GM21723 (cell line): Measurements from ENCODE around the gene DCP2.

Source experiments
- ATAC-seq: cut with Tn5 transposase; IDR thresholded peaks from one replicate; pipeline ENCODE4 v1.9.1; 2021; ENCODE audit warnings: mild to moderate bottlenecking, moderate library complexity; ENCODE audit not compliant: unreplicated experiment

DCP2 gene

DNA sequence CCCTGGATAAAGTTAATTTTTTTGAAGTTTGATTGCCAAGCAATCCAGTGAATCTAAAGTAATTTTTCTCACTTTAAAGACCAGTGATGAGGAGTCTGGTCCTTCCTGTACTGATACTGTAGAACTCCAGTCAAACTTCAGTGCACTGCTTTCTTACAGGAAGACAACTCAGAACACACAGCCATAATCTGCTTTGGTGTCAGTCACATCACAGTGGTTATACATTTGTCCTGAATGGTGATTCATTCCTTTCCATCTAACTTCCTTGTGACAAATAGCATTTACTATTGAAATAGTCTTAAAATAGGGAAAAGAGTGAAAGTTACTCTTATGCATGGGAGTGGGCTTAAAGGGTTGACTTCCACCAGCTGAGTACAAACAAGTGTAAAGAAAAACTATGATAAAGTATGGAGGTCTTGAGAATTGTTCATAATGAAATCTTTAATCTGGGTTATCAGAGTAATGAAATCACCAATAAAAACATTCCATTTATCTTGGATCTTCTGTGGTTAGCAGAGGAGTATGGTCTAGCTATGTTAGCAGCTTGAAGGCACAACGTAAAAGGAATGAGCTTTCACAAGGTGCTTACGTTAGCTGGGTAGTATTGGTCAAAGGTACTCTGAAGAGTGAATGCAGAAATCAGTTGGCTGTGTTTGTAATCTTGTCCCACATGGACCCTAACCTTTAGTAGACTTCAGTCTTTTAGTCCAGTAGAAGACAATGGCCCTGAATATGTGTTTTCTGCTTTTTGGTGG lies 41.5 kb downstream of the DCP2 start:
- ATAC-seq = no peak

DNA sequence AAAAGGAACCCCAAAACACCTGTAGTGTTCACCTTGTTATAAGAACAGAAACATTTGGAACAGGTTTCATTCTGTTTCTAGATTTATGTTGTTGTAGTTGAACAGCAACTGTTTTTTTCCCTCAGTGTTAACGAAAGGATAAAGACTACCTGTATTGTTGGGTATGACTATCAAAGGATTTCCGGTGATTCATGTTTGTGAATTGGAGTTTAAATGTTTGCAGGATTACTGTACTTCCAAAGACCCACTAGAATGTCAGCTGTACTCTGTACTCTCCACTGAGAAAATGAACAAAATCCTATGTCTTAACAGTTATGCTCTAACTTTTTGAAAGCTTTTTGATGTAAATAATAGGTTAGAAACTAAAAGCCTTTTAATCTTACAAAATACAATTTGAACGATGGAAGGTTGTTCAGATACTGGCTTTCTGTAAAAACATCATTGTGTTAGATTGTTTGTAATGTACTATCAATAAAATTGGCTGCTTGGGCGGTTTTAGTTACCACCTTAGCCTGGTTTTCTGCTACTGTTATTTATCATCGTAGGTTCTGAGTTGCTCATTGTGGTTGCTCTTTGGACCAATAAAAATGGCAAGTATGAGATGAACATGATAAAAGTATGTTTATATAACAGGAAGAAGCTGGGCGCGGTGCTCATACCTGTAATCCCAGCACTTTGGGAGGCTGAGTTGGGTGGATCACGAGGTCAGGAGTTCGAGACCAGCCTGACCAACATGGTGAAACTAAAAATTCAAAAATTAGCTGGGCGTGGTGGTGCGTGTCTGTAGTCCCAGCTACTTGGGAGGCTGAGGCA lies 44.1 kb downstream of the DCP2 start:
- ATAC-seq = no peak

DNA sequence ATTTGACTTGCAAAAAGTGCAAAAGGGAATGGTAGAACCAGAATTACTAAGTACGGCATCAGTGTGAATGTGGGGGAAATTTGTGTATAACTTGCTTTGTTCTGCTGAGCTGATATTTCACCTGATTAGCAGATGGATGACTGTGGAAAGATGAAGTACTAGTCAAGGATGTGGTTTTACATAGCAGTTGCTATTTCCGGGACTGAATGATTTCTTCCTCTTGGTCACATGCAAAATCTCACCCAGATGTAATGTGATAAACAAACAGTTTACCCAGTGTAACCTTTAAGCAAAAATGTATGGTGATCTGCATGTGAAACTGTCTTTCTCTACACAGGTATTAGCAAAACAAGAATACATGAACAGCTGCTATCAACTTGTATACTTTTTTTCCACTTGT lies 46.1 kb downstream of the DCP2 start:
- peak; percentile 78 for ATAC-seq

DNA sequence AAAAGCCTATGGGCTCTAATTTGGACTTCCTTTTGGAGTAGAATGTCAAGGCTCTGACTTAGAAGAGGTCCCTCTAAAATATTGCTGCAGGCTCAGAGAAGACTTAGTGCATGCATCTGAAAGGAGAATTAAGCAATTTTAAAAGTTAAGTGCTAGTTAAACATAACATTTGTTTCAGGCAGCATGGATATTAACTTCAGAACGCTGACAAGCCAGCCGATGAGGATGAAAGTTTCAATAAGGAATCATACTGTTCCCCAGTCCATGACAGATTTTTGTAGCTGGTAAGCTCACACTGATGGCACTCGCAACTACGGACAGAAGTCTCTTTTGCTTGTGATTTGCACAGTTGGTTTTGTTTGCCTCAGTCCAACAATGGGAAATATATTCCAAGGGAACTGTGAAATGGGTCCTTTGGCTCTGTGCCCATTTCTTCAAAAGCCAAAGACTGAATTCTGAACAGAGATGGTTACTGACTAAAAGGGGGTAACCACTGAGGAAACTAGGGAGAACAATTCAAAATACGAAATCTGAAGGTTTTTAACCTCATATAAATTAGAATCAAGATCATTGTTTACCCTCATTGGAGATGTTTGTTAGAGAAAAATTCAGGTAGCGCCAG lies 47.6 kb downstream of the DCP2 start:
- ATAC-seq = no peak

DNA sequence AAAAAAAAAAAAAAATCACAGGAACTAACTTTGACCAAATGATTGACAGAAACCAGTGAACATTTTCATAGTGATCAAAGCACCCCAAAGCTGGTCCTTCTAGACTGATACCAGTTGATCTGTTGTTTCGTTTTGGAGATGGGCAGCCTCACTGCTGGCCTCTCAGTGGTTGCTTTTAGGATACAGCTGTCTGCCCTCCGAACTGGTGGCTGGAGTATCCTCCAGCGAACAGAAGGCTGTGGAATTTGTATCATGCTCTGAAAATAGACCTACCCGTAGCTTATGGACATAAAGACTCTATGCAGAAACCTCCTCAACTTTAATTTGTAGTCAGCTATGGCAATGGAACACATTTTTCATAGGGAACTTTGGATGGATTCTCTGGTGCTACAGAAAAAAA lies 49.0 kb downstream of the DCP2 start:
- no peak for ATAC-seq

DNA sequence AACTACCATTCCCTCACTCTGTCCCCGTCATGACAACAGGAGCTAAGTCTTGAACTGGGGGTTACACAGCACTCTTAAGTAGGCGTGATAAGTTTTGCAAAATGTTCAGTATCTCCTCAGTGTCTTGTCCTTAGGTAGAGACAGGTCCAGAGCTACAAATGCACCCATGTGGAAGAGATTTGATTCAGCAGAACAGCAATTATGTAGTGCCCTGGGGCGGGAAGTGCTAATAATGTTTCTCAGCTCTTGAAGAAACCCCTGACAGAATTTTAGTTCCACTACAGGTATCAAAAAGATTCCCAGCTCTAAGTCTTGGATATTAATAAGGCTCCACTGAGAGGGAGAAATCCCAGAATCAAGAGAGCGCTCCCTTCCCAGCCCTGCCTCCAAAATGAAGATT lies 49.6 kb downstream of the DCP2 start:
- ATAC-seq = no peak

DNA sequence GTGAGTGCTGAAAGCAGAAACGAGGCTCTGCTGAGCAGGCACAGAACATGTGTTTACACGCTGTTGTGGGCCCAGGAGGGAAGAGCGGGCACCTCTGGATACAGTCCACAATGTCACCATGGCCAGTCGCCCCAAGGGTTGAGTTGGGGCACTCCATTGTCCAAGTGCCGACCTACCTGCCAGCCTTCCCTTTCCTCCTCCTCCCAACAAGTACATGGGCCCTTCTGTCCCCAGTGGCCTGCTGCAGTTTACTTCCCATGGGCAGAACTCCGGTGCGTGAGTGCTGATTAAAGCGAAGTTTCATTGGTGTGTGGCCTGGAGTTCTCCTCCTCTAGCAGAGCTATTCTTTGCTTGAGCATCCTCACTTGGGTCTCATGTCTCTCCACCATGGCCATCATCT lies 50.4 kb downstream of the DCP2 start:
- ATAC-seq = no peak

DNA sequence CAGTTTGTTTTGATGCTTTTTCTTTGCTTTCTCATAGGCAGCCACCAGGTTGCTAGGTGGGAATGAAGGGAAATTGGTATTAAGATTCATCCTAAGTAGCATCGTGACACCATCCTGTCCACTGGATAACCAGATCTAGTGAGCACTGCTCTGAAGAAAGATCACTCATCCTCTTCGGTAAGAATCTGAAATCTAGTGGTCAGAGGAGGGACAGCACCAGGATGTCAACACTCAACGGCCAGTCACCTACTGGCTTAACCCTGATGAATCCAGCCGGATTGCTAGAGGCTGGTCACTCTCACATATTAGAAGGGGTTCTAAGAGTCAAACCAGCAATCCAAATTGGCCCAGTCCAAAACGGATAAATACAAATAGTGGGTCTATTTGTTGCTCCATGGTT lies 50.8 kb downstream of the DCP2 start:
- ATAC-seq = no peak

DNA sequence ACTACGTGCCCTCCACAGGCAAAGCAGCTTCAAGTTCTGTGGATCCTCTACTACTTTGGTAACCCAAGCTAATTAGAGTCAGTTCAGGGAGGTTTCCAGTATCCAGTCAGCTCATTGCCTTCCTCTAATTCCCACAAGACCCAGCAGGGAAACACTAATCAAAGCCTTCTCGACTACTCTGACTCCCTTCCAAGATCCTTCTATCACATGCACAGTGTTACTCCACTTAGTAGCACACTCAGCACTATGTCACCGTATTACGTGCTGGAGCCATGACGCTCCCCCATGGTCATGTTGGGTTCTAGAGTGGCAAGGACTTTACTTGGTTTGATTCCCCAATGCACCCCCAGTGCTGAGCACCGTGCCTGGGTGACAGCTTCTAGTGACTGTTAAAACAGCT lies 53.0 kb downstream of the DCP2 start:
- no peak for ATAC-seq

DNA sequence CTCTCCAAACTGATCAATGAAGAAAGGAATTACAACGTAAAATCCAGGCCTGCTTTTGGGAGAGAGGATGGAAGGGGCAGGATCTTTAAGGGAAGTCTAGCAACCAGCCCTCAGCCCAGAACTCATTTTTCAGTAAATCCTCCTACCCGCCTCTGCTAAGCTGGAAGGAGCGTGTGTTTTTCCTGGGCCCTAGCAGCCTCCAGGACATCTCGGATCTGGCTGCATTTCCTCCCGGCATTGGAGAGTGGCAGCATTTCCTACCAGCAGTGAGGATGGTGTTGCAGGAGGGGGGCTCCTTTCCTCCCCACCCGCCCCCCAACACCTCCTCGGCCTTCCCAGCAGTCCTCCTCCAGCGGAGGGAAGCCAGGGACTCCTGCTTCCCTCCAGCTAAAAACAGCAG lies 54.5 kb downstream of the DCP2 start:
- no peak for ATAC-seq

DNA sequence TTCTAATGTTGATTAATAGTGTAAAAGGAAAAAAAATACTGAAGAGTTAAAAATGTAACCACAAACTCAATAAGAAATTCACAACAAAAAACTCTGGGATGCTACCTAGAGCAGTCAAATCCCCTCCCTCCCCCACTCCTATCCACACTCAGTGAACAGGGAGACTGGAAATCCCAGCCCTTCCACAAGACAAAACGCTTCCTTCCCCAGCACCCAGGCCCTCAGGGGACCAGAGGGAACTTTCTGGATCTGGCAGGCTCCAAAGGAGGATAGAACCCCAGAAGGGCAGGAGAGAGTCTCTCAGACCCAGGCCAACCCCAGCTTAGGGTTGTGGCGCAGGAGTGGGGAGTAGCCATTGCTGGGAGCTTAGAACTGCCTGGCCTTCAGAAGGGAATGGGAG lies 55.0 kb downstream of the DCP2 start:
- no peak for ATAC-seq

DNA sequence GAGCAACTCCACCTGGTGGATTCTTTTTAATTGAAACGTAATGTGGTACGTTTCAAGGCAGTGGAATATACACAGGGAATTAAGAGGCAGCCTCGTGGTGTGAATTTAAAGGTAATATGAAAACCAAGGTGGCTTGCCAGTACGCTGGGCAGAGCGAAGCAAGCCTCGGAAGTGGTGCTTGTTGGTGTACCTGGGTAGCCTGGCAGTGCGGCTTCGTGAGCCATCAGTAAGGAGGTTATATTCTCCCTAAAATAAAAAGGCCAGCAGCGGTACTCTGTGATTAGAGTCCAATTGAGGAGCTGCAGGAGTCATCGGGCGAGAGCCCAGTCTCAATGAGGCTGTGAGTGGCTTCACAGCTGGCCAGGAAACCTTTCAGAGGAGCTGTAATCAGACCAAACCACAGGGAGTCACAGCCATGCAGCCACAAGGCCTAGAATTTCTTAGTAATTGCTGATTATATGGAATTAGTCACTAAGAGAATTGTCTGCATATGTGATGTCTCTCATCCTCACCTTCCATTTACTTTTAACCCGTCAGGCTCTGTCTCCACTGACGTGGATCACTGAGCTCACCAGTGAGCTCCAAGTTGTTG lies 57.7 kb downstream of the DCP2 start:
- no peak for ATAC-seq

DNA sequence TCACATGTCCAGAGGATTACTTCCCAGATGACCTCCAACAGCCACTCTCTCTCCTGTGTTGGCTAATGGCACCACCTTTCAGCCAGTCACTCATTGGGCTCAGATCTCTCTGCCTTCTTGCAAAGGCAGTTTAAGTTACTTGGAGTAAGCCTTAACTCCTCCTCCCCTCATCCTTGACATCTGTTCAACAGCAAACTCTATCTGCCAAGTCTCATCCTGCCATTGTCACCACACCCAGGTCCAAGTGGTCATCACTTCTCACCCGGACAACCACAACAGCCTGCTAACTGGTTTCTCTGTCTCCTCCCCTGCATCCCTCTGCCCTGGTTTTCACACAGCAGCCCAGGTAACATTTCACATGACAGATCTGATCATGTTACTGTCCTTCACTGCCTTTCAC lies 58.5 kb downstream of the DCP2 start:
- no peak for ATAC-seq

DNA sequence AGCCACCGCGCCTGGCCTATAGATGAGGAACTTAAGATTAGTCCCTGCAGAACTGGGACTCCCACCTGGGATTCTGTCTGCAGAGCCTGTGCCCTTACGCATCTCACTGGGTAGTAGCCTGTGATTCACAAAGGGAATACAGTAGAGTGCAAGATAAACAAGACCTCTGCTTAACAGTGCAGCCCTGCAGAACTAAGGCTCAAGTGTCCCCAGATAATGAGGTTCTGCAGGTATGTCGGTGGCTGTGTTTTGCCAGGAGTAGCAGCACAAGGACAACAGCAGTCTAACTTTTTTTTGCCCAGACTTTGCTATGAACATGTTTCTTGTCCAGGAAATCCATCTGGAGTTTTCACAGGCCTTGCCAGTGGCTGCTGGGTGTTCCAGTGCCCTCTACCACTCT lies 59.7 kb downstream of the DCP2 start:
- ATAC-seq = no peak

DNA sequence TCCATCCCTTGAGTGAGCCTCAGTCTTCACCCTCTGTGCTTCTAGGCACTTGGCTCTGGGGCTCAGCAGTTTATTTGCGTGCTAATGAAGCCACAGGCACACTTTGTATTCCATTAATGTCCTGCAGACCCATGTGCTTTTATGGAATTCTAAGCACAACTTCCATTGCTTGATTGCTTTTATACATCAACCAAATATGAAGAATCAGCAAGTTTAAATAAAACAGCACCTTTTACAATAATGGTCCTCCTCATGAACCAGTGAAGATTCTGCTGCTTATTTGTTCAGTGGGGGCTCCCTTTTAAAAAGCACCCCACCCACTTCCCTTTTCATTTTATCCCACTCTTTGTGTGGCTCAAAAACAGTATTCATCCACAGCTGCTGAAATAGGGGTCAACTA lies 60.2 kb downstream of the DCP2 start:
- no peak for ATAC-seq

DNA sequence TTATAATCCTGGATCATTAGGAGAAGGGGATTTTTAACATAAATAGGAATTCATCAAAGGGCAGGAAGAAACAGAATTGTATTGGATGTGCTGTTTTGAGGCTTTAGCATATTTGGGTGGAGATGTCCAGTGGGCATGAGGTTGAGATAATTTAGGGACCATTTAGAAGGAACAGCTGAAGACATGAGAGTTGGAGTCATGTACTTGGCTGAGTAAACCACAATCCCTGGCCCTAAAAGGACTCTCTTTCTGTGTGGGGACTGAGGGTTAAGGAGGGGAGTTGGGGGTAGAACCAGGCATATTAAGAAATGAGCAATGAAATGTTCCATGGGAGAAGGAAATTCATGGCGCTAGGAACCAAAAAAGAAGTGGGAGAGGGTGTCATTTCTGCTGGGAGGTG lies 61.5 kb downstream of the DCP2 start:
- no peak for ATAC-seq

DNA sequence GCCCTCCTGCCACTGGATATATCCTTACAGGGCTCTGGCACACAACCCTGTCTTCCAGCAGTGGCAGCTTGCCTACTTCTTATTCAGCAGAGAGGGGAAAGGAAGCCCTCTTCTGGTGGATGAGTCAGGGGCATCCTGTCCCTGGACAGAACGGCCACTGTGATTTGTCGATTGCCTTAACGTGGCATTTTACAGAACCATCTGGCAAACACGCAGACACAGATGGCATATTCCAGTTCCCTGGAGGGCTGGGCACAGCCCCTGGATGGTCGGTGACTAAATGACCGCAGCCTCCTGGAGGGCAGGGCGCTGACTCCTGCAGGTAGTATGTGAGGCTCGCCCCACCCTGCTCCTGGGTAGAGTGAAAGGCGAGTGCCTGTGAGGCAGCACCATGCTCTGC lies 62.1 kb downstream of the DCP2 start:
- ATAC-seq = no peak

DNA sequence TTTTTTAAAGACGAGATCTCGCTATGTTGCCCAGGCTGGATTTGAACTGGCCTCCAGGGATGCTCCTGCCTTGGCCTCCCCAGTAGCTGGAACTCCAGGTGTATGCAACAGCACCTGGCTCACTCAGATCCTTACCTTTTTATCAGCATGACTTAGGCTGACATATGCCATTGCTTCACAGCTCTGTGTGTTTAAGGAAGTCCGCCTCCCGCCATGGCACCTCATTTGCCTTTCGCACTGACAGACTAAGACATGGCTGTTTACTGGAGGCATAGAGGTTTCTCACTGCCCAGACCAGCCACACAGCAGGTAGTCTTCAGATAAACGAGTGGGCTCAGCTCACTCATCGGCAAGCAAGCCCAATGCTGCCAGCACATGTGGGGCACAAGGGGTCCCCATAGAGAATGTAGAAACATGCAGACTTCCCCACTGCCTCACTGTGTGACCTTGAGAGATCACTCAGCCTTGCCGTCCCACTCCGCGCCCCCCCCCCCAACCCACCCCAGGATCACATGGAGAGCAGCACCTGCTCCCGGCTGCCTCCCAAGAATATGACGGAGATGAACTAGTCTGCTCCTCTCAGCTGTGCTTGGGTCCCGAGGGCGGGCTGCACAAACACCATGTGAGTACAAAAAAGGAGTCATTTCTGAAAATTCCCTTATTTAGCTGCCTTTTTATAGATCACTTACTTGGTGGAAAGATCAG lies 62.8 kb downstream of the DCP2 start:
- no peak for ATAC-seq

DNA sequence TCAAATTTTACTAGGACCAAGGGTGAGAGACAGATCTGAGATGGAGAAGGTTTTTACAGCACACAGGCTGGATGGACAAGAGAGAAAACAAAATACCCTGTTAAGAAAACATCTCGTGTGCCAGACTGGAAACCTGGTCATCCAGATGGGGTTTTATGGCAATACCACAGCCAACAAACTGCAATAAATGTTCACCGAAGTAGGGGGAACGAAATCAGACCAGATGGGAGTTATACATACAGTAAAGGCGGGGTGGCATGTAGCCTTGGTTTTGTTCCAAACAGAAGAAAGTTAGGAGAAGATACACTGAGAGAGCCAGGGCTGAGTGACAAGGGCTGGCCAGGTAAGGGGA lies 63.3 kb downstream of the DCP2 start:
- no peak for ATAC-seq

DNA sequence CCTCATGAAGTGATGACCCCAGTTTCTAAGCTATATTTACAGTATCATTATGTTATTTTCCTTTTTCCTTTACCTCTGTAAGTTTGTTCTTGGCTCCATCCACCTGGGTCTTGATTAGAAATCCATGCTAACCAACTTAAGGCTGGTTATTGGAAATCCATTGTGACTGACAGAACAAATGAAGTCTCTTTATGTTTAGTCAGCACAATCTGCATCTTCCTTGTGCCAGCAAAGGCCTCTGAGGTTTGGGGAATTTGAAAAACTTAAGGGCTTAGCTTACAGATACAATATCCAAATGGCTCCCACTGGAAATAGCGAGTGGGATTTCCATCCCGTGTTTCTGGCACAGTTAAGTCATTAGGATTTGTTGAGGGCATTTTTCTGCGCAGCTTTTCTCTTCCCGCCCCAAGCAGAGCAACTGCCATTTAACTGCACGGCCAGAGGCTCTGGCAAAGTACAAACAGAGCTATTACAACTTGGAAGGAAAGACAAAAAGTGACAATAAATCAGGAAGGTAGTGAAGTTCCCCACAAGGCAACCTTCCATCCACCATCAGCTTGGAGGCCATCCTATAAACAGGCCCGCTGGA lies 64.2 kb downstream of the DCP2 start:
- no peak for ATAC-seq
